ENCODE measurements around the gene ABHD17B. TPM values are rescaled to one million over a fixed set of nuclear protein-coding genes. Genes with fewer than 3 reads are reported as not detected.

Gene ABHD17B
- total and polyA plus RNA-seq, 3 experiments from 2014 or later = 17.0 to 26.6 (median 17.3) TPM

- no peaks in the 10 kb centered on the region for H3K27me3 Mint-ChIP-seq
- no peaks in the 10 kb centered on the region for H3K27me3 ChIP-seq (ENCODE audit: insufficient read depth, low read length, poor library complexity, severe bottlenecking)
- ChIA-PET CTCF (no interaction called here), POLR2A (no interaction called here)
- peaks cover 0 to 4% (median 0%) of the 10 kb centered on the region in 3 donors for H3K4me1 Mint-ChIP-seq
- H3K36me3 ChIP-seq (ENCODE audit: insufficient read depth, low read length) = no peaks in the 10 kb centered on the region
- H3K36me3 Mint-ChIP-seq = peaks cover 18 to 48% (median 38%) of the 10 kb centered on the region in 3 donors
- H3K4me3 Mint-ChIP-seq = no peak overlapping the region
- peaks cover 11 to 23% (median 21%) of the 10 kb centered on the region in 5 donors for H3K9me3 Mint-ChIP-seq
- H3K4me1 ChIP-seq (ENCODE audit: insufficient read depth, low read length) = no peaks in the 10 kb centered on the region
- H3K27ac Mint-ChIP-seq = no peak overlapping the region
- H3K4me3 ChIP-seq (ENCODE audit: low read length) = no peak overlapping the region
- H3K9me3 ChIP-seq (ENCODE audit: low read length) = peaks cover 8% of the 10 kb centered on the region
- no peak overlapping the region for H3K27ac ChIP-seq (ENCODE audit: low read depth, low read length)
- DNase-seq = no peak
Observed at GRCh38 chr9:71861618-71862017, 49.4 kb downstream of the ABHD17B start.

GRCh38 chr9:71859939-71860338 is 51.1 kb downstream of the ABHD17B start:
- Histone ChIP-seq H3K27ac (ENCODE audit: low read depth, low read length) (no peak overlapping the region), H3K4me1 (ENCODE audit: insufficient read depth, low read length) (no peaks in the 10 kb centered on the region), H3K36me3 (ENCODE audit: insufficient read depth, low read length) (no peaks in the 10 kb centered on the region), H3K9me3 (ENCODE audit: low read length) (peaks cover 8% of the 10 kb centered on the region), H3K4me3 (ENCODE audit: low read length) (no peak overlapping the region), H3K27me3 (ENCODE audit: insufficient read depth, low read length, poor library complexity, severe bottlenecking) (no peaks in the 10 kb centered on the region)
- no peaks in the 10 kb centered on the region for H3K27me3 Mint-ChIP-seq
- H3K9me3 Mint-ChIP-seq = peaks cover 11 to 23% (median 21%) of the 10 kb centered on the region in 5 donors
- POLR2A ChIA-PET = no interaction called here
- CTCF ChIA-PET = no interaction called here
- H3K4me1 Mint-ChIP-seq = peaks cover 0 to 4% (median 0%) of the 10 kb centered on the region in 3 donors
- H3K27ac Mint-ChIP-seq = peak overlapping the region in 1 of 8 donors; percentile 37
- no peak for DNase-seq
- no peak overlapping the region for H3K4me3 Mint-ChIP-seq
- H3K36me3 Mint-ChIP-seq = peaks cover 17 to 46% (median 28%) of the 10 kb centered on the region in 3 donors

GRCh38 chr9:71858812-71859211 is 52.2 kb downstream of the ABHD17B start:
- no peak overlapping the region for H3K27ac ChIP-seq (ENCODE audit: low read depth, low read length)
- ChIA-PET CTCF (no interaction called here), POLR2A (interaction anchor here (0.7 kb wide), 1 partner anchor 41 kb away, joined by 3 read pairs; no protein-coding TSS in a partner anchor)
- Mint-ChIP-seq H3K27me3 (no peaks in the 10 kb centered on the region), H3K27ac (no peak overlapping the region), H3K9me3 (peaks cover 11 to 23% (median 21%) of the 10 kb centered on the region in 5 donors), H3K4me1 (peaks cover 0 to 1% (median 0%) of the 10 kb centered on the region in 3 donors), H3K4me3 (no peak overlapping the region), H3K36me3 (peaks cover 19 to 40% (median 22%) of the 10 kb centered on the region in 3 donors)
- no peaks in the 10 kb centered on the region for H3K27me3 ChIP-seq (ENCODE audit: insufficient read depth, low read length, poor library complexity, severe bottlenecking)
- H3K4me1 ChIP-seq (ENCODE audit: insufficient read depth, low read length) = no peaks in the 10 kb centered on the region
- H3K9me3 ChIP-seq (ENCODE audit: low read length) = peaks cover 8% of the 10 kb centered on the region
- DNase-seq = no peak
- H3K36me3 ChIP-seq (ENCODE audit: insufficient read depth, low read length) = no peaks in the 10 kb centered on the region
- H3K4me3 ChIP-seq (ENCODE audit: low read length) = no peak overlapping the region

- Mint-ChIP-seq H3K9me3 (peaks cover 11 to 23% (median 21%) of the 10 kb centered on the region in 5 donors), H3K27me3 (no peaks in the 10 kb centered on the region), H3K36me3 (peaks cover 16 to 36% (median 17%) of the 10 kb centered on the region in 3 donors), H3K4me1 (peaks cover 0 to 1% (median 0%) of the 10 kb centered on the region in 3 donors), H3K4me3 (no peak overlapping the region), H3K27ac (peak overlapping the region in 1 of 8 donors; percentile 15)
- Histone ChIP-seq H3K36me3 (ENCODE audit: insufficient read depth, low read length) (no peaks in the 10 kb centered on the region), H3K4me3 (ENCODE audit: low read length) (no peak overlapping the region), H3K4me1 (ENCODE audit: insufficient read depth, low read length) (no peaks in the 10 kb centered on the region), H3K27me3 (ENCODE audit: insufficient read depth, low read length, poor library complexity, severe bottlenecking) (no peaks in the 10 kb centered on the region), H3K9me3 (ENCODE audit: low read length) (peaks cover 8% of the 10 kb centered on the region), H3K27ac (ENCODE audit: low read depth, low read length) (no peak overlapping the region)
- POLR2A ChIA-PET = interaction anchor here (0.7 kb wide), 1 partner anchor 41 kb away, joined by 3 read pairs; no protein-coding TSS in a partner anchor
- no peak for DNase-seq
- CTCF ChIA-PET = no interaction called here
Observed at GRCh38 chr9:71858102-71858798, 52.7 kb downstream of the ABHD17B start.

GRCh38 chr9:71857159-71857558 is 53.8 kb downstream of the ABHD17B start:
- Histone ChIP-seq H3K27ac (ENCODE audit: low read depth, low read length) (no peak overlapping the region), H3K4me1 (ENCODE audit: insufficient read depth, low read length) (no peaks in the 10 kb centered on the region), H3K9me3 (ENCODE audit: low read length) (peaks cover 8% of the 10 kb centered on the region), H3K36me3 (ENCODE audit: insufficient read depth, low read length) (no peaks in the 10 kb centered on the region), H3K4me3 (ENCODE audit: low read length) (no peak overlapping the region), H3K27me3 (ENCODE audit: insufficient read depth, low read length, poor library complexity, severe bottlenecking) (no peaks in the 10 kb centered on the region)
- H3K4me1 Mint-ChIP-seq = peaks cover 0 to 1% (median 0%) of the 10 kb centered on the region in 3 donors
- no peaks in the 10 kb centered on the region for H3K27me3 Mint-ChIP-seq
- ChIA-PET CTCF (no interaction called here), POLR2A (interaction anchor here (0.6 kb wide), 1 partner anchor 17 kb away, joined by 3 read pairs; no protein-coding TSS in a partner anchor)
- peaks cover 11 to 23% (median 21%) of the 10 kb centered on the region in 5 donors for H3K9me3 Mint-ChIP-seq
- H3K36me3 Mint-ChIP-seq = peaks cover 14 to 25% (median 15%) of the 10 kb centered on the region in 3 donors
- H3K27ac Mint-ChIP-seq = no peak overlapping the region
- H3K4me3 Mint-ChIP-seq = no peak overlapping the region
- DNase-seq = no peak

GRCh38 chr9:71854811-71855210 is 56.2 kb downstream of the ABHD17B start:
- DNase-seq = no peak
- no peaks in the 10 kb centered on the region for H3K4me1 ChIP-seq (ENCODE audit: insufficient read depth, low read length)
- Mint-ChIP-seq H3K27ac (no peak overlapping the region), H3K36me3 (peaks cover 4 to 10% (median 8%) of the 10 kb centered on the region in 3 donors), H3K9me3 (peaks cover 0 to 7% (median 5%) of the 10 kb centered on the region in 5 donors), H3K4me3 (no peak overlapping the region), H3K4me1 (peaks cover 0 to 1% (median 0%) of the 10 kb centered on the region in 3 donors), H3K27me3 (no peaks in the 10 kb centered on the region)
- no peak overlapping the region for H3K27ac ChIP-seq (ENCODE audit: low read depth, low read length)
- H3K36me3 ChIP-seq (ENCODE audit: insufficient read depth, low read length) = no peaks in the 10 kb centered on the region
- peaks cover 3% of the 10 kb centered on the region for H3K9me3 ChIP-seq (ENCODE audit: low read length)
- ChIA-PET CTCF (no interaction called here), POLR2A (no interaction called here)
- no peak overlapping the region for H3K4me3 ChIP-seq (ENCODE audit: low read length)
- no peaks in the 10 kb centered on the region for H3K27me3 ChIP-seq (ENCODE audit: insufficient read depth, low read length, poor library complexity, severe bottlenecking)

GRCh38 chr9:71853084-71853483 is 57.9 kb downstream of the ABHD17B start:
- Histone ChIP-seq H3K36me3 (ENCODE audit: insufficient read depth, low read length) (no peaks in the 10 kb centered on the region), H3K9me3 (ENCODE audit: low read length) (no peaks in the 10 kb centered on the region), H3K27ac (ENCODE audit: low read depth, low read length) (no peak overlapping the region), H3K4me1 (ENCODE audit: insufficient read depth, low read length) (no peaks in the 10 kb centered on the region), H3K4me3 (ENCODE audit: low read length) (no peak overlapping the region), H3K27me3 (ENCODE audit: insufficient read depth, low read length, poor library complexity, severe bottlenecking) (no peaks in the 10 kb centered on the region)
- POLR2A ChIA-PET = no interaction called here
- no peak overlapping the region for H3K27ac Mint-ChIP-seq
- CTCF ChIA-PET = interaction anchor here (1.1 kb wide), 1 partner anchor 61 kb away, joined by 3 read pairs; no protein-coding TSS in a partner anchor
- no peaks in the 10 kb centered on the region for H3K4me1 Mint-ChIP-seq
- no peak overlapping the region for H3K4me3 Mint-ChIP-seq
- H3K36me3 Mint-ChIP-seq = peaks cover 0 to 5% (median 3%) of the 10 kb centered on the region in 3 donors
- H3K9me3 Mint-ChIP-seq = peaks cover 0 to 3% (median 0%) of the 10 kb centered on the region in 5 donors
- no peak for DNase-seq
- no peaks in the 10 kb centered on the region for H3K27me3 Mint-ChIP-seq

GRCh38 chr9:71850996-71851395 is 60.0 kb downstream of the ABHD17B start:
- Mint-ChIP-seq H3K4me1 (no peaks in the 10 kb centered on the region), H3K4me3 (no peak overlapping the region), H3K27me3 (no peaks in the 10 kb centered on the region), H3K27ac (no peak overlapping the region), H3K36me3 (peaks cover 0 to 5% (median 3%) of the 10 kb centered on the region in 3 donors), H3K9me3 (peaks cover 0 to 3% (median 0%) of the 10 kb centered on the region in 5 donors)
- H3K4me3 ChIP-seq (ENCODE audit: low read length) = no peak overlapping the region
- DNase-seq = no peak
- CTCF ChIA-PET = no interaction called here
- no peaks in the 10 kb centered on the region for H3K27me3 ChIP-seq (ENCODE audit: insufficient read depth, low read length, poor library complexity, severe bottlenecking)
- H3K27ac ChIP-seq (ENCODE audit: low read depth, low read length) = no peak overlapping the region
- no peaks in the 10 kb centered on the region for H3K9me3 ChIP-seq (ENCODE audit: low read length)
- H3K36me3 ChIP-seq (ENCODE audit: insufficient read depth, low read length) = no peaks in the 10 kb centered on the region
- no peaks in the 10 kb centered on the region for H3K4me1 ChIP-seq (ENCODE audit: insufficient read depth, low read length)
- POLR2A ChIA-PET = no interaction called here
